Effector memory CD4-positive, alpha-beta T cell (primary cell): ENCODE measurements around the gene FPGS.
"Not testable (repeated sequence)": the region's sequence is repeated elsewhere in the genome, so short reads cannot be mapped to it uniquely, and the experiment has no call there.

ENCODE experiments used
- DNase-seq, 3 donors: peaks; one replicate each; pipeline ENCODE4 v3.0.0-alpha.2; 2020
- H3K27ac ChIP-seq: 2 replicates; pipeline ENCODE4 v1.7.0; 2013; ENCODE audit warnings: mild to moderate bottlenecking, low read length, moderate library complexity; ENCODE audit not compliant: insufficient read depth, poor library complexity, severe bottlenecking
- H3K27me3 ChIP-seq: replicated peaks from 2 replicates; pipeline ENCODE4 v1.7.0; 2013; ENCODE audit warnings: mild to moderate bottlenecking, low read length; ENCODE audit not compliant: insufficient read depth, control insufficient read depth, poor library complexity, severe bottlenecking
- H3K36me3 ChIP-seq: 2 replicates; pipeline ENCODE4 v1.7.0; 2013; ENCODE audit warnings: mild to moderate bottlenecking, low read length, moderate library complexity; ENCODE audit not compliant: control insufficient read depth, insufficient read depth
- H3K4me1 ChIP-seq: 2 replicates; pipeline ENCODE4 v1.7.0; 2013; ENCODE audit warnings: low read length, mild to moderate bottlenecking; ENCODE audit not compliant: control insufficient read depth, insufficient read depth, poor library complexity, severe bottlenecking
- H3K4me3 ChIP-seq: 2 replicates; pipeline ENCODE4 v1.7.0; 2013; ENCODE audit warnings: low read length, low read depth, mild to moderate bottlenecking; ENCODE audit not compliant: insufficient read depth, poor library complexity, severe bottlenecking
- H3K9me3 ChIP-seq: 2 replicates; pipeline ENCODE4 v1.7.0; 2013; ENCODE audit warnings: mild to moderate bottlenecking, low read length, moderate library complexity; ENCODE audit not compliant: control insufficient read depth

FPGS gene

GRCh38 chr9:127838375-127839078 lies 35.8 kb downstream of the FPGS start:
- Histone ChIP-seq H3K4me3 (no peak overlapping the region), H3K27me3 (no peaks in the 10 kb centered on the region)
- no peak for DNase-seq

DNA sequence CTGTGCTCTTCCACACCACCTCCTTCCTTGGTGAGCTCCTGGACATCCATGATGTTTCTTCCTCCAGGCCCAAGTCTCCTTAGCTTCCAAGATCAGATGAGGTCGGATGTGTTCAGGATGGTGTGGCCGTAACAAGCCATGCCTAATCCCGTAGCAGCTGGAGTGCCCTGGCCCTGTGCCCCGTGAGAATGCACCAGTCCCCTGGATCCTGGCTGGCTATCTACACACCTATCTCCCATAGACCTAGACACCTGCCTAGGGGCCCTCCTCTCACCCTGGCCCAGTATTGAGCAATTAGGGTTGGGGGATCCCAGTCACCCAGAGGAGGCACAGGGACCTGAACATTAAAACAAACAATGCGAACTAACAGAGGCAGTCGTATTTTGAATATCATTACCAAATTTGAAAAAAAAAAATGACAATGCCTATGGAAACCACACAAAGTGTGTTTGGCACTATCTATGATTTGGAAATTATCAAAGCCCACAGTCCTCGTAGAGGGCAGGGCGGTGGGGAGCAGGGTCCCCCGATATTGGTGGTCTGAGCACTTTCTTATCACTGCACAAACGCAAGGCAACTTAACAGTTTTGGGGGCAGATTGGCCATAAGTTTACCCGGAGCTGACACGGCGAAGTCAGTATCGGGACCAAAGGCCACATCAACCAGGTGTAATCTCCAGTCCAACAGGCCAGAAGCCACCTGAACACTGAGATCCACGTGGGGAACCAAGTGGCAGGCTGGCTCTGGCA lies 38.6 kb downstream of the FPGS start:
- H3K4me1 ChIP-seq = no peaks in the 10 kb centered on the region
- H3K36me3 ChIP-seq = no peaks in the 10 kb centered on the region
- H3K27ac ChIP-seq = no peak overlapping the region
- no peaks in the 10 kb centered on the region for H3K9me3 ChIP-seq
- no peak for DNase-seq
- H3K27me3 ChIP-seq = no peaks in the 10 kb centered on the region
- no peak overlapping the region for H3K4me3 ChIP-seq

More at GRCh38 chr9:127838375-127839078, 35.8 kb downstream of the FPGS start:
- Histone ChIP-seq H3K36me3 (no peaks in the 10 kb centered on the region), H3K9me3 (no peaks in the 10 kb centered on the region), H3K4me1 (no peaks in the 10 kb centered on the region), H3K27ac (no peak overlapping the region)

DNA sequence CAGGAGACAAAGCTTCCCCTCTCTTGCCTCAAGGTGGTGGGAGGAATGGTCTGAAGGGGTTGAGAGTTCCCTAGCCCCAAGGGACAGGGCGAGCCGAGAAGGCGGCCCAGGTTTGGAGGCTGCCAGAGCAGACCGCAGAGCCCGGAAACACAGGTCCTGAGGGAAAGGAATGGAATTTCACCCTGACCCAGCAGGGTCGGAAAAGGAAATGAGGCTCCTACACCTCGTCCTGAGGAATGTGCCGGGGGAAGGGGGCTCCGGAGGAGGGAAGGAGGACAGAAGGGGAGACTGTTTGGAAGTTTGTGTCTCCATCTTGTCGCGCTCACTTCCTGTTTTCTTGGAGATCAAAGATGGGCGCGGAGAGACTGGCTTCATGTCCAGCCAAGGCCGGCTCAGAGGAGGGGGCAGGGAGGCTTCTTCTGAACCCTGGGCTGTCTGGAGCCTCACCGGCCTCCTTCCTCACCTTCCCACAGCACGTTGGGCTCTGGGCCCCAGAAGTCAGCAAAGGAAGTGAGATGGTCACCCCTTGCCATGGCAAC lies 42.2 kb downstream of the FPGS start:
- DNase-seq = no peak
- Histone ChIP-seq H3K27me3 (no peaks in the 10 kb centered on the region), H3K4me1 (no peaks in the 10 kb centered on the region), H3K9me3 (peaks cover 4% of the 10 kb centered on the region), H3K36me3 (no peaks in the 10 kb centered on the region), H3K4me3 (no peak overlapping the region), H3K27ac (no peak overlapping the region)

DNA sequence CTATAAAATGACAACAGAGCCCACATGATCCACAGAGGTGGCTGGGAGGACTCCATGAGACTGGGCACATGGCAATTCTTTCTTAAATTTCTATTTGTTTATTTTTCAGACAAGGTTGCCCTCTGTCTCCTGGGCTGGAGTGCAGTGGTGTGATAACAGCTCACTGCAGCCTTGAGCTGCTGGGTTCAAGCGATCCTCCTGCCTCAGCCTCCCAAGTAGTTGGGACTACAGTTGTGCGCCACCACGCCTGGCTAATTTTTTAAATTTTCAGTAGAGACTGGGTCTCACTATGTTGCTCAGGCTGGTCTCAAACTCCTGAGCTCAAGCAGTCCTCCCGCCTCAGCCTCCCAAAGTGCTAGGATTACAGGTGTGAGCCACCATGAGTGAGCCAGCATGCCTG lies 42.9 kb downstream of the FPGS start:
- H3K27ac ChIP-seq, H3K9me3 ChIP-seq, DNase-seq, H3K36me3 ChIP-seq, H3K4me3 ChIP-seq, H3K4me1 ChIP-seq, H3K27me3 ChIP-seq: not testable (repeated sequence)

DNA sequence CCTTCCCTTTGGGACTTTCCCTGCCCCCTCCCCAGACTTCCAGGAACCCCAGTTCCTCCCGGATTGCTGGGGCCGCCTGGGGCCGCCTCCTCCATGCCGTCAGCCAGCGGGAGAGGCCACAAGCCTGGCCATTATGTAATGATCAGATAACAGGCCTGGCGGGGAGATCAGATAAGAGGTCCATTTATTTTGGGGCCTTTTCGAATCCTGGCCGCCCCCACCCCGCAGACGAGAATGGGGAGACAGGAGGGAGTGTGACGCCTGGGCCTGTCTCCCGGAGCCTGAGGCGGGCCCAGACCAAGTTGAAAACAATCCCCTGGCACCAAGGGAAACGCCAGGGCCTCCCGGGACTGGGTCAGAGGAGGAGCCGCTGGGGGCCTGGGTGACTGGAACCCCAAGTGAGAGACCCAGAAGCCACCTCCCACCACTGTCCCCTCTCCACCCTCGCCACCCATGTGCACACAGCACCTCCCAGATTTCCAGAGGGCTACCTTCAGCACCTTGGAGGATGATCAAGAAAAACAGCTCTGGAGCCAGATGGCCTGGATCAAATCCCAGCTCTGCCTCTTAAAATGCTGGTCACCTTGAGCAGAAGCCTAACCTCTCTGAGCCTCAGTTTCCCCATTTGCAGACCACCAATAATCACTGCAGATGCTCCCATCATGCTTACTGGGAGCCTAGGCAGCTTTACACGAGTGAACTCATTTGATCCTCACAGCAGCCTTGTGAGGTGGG lies 43.9 kb downstream of the FPGS start:
- no peaks in the 10 kb centered on the region for H3K36me3 ChIP-seq
- H3K27me3 ChIP-seq = no peaks in the 10 kb centered on the region
- H3K4me3 ChIP-seq = no peak overlapping the region
- no peak overlapping the region for H3K27ac ChIP-seq
- no peaks in the 10 kb centered on the region for H3K4me1 ChIP-seq
- peaks cover 4% of the 10 kb centered on the region for H3K9me3 ChIP-seq
- no peak for DNase-seq

DNA sequence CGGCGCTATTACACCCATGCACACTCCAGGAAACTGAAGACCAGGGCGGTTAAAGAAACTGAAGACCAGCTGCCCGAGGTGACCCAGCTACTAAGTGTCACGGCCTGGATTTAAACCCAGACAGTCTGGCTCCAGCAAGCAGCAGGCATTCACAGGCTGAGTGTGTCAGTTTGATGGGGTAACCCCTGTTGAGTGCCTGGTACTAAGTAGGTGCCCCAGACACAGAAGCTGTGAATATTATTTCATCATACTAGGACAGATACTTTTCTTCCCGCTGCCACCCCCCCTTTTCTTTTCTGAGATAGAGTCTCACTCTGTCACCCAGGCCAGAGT lies 44.5 kb downstream of the FPGS start:
- no peaks in the 10 kb centered on the region for H3K27me3 ChIP-seq
- H3K4me1 ChIP-seq = no peaks in the 10 kb centered on the region
- no peaks in the 10 kb centered on the region for H3K36me3 ChIP-seq
- H3K9me3 ChIP-seq = peaks cover 4% of the 10 kb centered on the region
- no peak overlapping the region for H3K27ac ChIP-seq
- no peak overlapping the region for H3K4me3 ChIP-seq
- no peak for DNase-seq

DNA sequence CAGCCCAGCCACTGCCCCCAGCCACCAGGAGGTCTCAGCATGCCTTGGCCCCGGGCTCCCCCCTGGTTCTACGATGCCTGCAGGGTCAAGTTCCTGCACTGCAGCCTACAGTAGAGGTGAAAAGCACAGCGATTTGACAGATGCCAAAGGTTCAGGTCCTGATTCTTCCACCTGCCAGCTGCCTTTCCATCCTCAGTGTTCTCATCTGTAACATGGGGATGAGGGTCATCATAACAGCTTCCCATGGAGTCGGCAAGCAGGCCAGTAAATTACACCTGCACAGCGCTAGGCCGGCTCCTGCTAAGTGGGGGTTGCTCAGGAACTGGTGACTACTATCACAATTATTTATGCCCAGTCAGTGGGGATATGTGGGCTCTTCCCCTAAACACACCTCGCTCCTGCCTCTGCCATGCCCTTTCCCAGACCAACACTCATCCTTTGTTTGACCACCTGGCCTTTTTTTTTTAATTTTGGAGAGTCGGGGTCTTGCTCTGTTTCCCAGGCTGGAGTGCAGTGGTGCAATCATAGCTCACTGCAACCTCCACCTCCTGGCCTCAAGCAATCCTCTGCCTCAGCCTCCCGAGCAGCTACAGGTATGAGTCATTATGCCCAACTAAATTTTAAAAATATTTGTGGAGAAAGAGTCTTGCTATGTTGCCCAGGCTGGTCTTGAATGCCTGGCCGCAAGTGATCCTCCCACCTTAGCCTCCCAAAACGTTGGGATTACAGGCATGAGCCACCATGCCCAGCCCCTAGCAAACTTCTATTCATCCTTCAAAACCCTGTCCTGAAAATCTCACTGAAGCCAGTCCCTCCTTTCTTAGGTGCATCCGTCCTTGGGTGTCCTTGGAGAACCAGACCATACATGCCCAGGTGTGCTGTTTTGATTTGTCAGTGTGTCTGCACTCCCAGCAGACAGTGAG lies 45.4 kb downstream of the FPGS start:
- Histone ChIP-seq H3K27ac (no peak overlapping the region), H3K4me1 (peaks cover under 1% of the 10 kb centered on the region), H3K4me3 (no peak overlapping the region), H3K27me3 (no peaks in the 10 kb centered on the region), H3K9me3 (peaks cover 4% of the 10 kb centered on the region), H3K36me3 (no peaks in the 10 kb centered on the region)
- no peak for DNase-seq

GRCh38 chr9:127848756-127849504 lies 46.2 kb downstream of the FPGS start:
- peaks cover 6% of the 10 kb centered on the region for H3K4me1 ChIP-seq
- H3K9me3 ChIP-seq = peaks cover 4% of the 10 kb centered on the region
- no peaks in the 10 kb centered on the region for H3K27me3 ChIP-seq
- DNase-seq = no peak
- no peaks in the 10 kb centered on the region for H3K36me3 ChIP-seq
- H3K27ac ChIP-seq = no peak overlapping the region
- H3K4me3 ChIP-seq = no peak overlapping the region

DNA sequence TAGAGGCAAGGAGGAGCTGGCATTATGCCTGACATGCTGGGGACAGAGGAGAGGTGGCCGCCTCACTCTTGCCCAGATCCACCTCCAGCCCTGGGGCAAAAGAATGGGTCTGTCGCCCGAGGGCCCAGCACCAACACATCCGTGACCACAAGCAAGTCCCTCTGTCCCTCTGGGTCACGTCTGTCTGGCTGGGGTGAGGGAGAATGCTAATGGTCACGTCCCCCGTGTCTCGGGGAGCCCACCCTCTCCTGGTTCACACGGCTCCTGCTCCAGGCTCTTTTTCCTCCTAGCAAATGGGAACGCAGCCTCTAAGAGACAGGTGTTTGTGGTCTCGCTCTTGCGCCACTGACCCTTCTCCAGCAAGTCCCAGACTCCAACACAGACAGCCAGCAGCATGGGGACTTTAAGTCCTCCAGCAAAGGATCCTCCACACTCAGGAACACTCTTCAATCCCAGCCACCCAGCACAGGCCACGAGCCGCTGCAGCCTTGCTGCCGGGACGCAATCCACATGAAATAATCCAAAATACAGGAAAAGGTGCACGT lies 47.7 kb downstream of the FPGS start:
- DNase-seq = no peak
- Histone ChIP-seq H3K9me3 (peaks cover 4% of the 10 kb centered on the region), H3K36me3 (no peaks in the 10 kb centered on the region), H3K4me1 (peaks cover 12% of the 10 kb centered on the region), H3K27ac (no peak overlapping the region), H3K27me3 (no peaks in the 10 kb centered on the region), H3K4me3 (no peak overlapping the region)
